ENCODE results near the gene MSL1.
A peak's percentile ranks its signal among the peaks of the same experiment; 100 is the strongest.

Gene MSL1

GRCh38 chr17:40100419-40100668, 21.4 kb upstream of the MSL1 start, which contains the start of gene NR1D1:
TSS of gene NR1D1 (minus strand) at chr17:40100589. CDS start at chr17:40100094, 495 bp downstream.
- no peak for DNase-seq (ENCODE audit: low spot score)
- no peak for TF ChIP-seq CTCF (conservative IDR thresholded peaks at IDR 0.05; ENCODE audit: low read depth)
- H3K27ac ChIP-seq = peak within 1 kb of the TSS; percentile 98
- ChIA-PET CTCF (interaction anchor here (0.6 to 1.9 kb wide), 7 partner anchors 10 to 102 kb away, joined by 3 to 11 read pairs (median 3); no protein-coding TSS in a partner anchor), POLR2A (ENCODE audit: low non-redundant PET) (interaction anchor here (0.8 to 1.2 kb wide), 4 partner anchors 10 to 121 kb away, joined by 3 to 6 read pairs (median 4); no protein-coding TSS in a partner anchor)

- POLR2A ChIA-PET (ENCODE audit: low non-redundant PET) = interaction anchor here (0.8 to 1.2 kb wide), 4 partner anchors 10 to 122 kb away, joined by 3 to 6 read pairs (median 4); no protein-coding TSS in a partner anchor
- no peak for TF ChIP-seq CTCF (conservative IDR thresholded peaks at IDR 0.05; ENCODE audit: low read depth)
- peak overlapping the region; percentile 98 for H3K27ac ChIP-seq
- CTCF ChIA-PET = interaction anchor here (0.6 to 1.9 kb wide), 7 partner anchors 10 to 229 kb away, joined by 3 to 11 read pairs (median 3); no protein-coding TSS in a partner anchor
- peak; percentile 97 for DNase-seq (ENCODE audit: low spot score)
Observed at GRCh38 chr17:40100669-40101366, 21.0 kb upstream of the MSL1 start.

GRCh38 chr17:40101367-40102210, 20.2 kb upstream of the MSL1 start:
- ChIA-PET CTCF (interaction anchor here (0.7 kb wide), 1 partner anchor 230 kb away, joined by 6 read pairs; no protein-coding TSS in a partner anchor), POLR2A (ENCODE audit: low non-redundant PET) (interaction anchor here (1.0 kb wide), 2 partner anchors 10 to 123 kb away, joined by 3 to 6 read pairs; no protein-coding TSS in a partner anchor)
- peak overlapping the region; percentile 98 for H3K27ac ChIP-seq
- DNase-seq (ENCODE audit: low spot score) = no peak
- TF ChIP-seq CTCF (conservative IDR thresholded peaks at IDR 0.05; ENCODE audit: low read depth) = no peak

- no peak for DNase-seq (ENCODE audit: low spot score)
- H3K27ac ChIP-seq = peak overlapping the region; percentile 98
- no peak for TF ChIP-seq CTCF (conservative IDR thresholded peaks at IDR 0.05; ENCODE audit: low read depth)
- CTCF ChIA-PET = interaction anchor here (0.5 to 1.2 kb wide), 7 partner anchors 17 to 90 kb away, joined by 3 to 5 read pairs (median 3); no protein-coding TSS in a partner anchor
- POLR2A ChIA-PET (ENCODE audit: low non-redundant PET) = no interaction called here
Observed at GRCh38 chr17:40103071-40103661, 18.6 kb upstream of the MSL1 start.

- ChIA-PET CTCF (interaction anchor here (0.6 to 1.2 kb wide), 5 partner anchors 16 to 90 kb away, joined by 3 read pairs; no protein-coding TSS in a partner anchor), POLR2A (ENCODE audit: low non-redundant PET) (no interaction called here)
- H3K27ac ChIP-seq = peak overlapping the region; percentile 98
- no peak for TF ChIP-seq CTCF (conservative IDR thresholded peaks at IDR 0.05; ENCODE audit: low read depth)
- DNase-seq (ENCODE audit: low spot score) = no peak
Observed at GRCh38 chr17:40103688-40104087, 18.1 kb upstream of the MSL1 start.

Data from RWPE1 (cell line).